Neural progenitor cell (in vitro differentiated cells): ENCODE measurements around the gene RCL1. TPM values are rescaled to one million over a fixed set of nuclear protein-coding genes. Genes with fewer than 3 reads are reported as not detected.

ENCODE experiments used
- DNase-seq: peaks from one replicate; pipeline ENCODE4 v3.0.0-alpha.2; 2016; ENCODE audit warnings: low spot score
- H2AFZ ChIP-seq: fragments of 200-600 bp; sonication (generic); replicated peaks from 2 replicates; pipeline ENCODE4 v1.6.1; 2016; ENCODE audit warnings: antibody characterized with exemption
- H3F3A ChIP-seq: fragments of 200-600 bp; sonication (generic); 2 replicates; pipeline ENCODE4 v1.6.1; 2016; ENCODE audit warnings: antibody characterized with exemption, low read depth
- H3K27ac ChIP-seq: fragments of 200-600 bp; sonication (generic); 2 replicates; pipeline ENCODE4 v1.5.1; 2016; ENCODE audit warnings: mild to moderate bottlenecking
- H3K27me3 ChIP-seq: fragments of 200-600 bp; sonication (generic); 2 replicates; pipeline ENCODE4 v1.6.1; 2016; ENCODE audit warnings: mild to moderate bottlenecking, moderate library complexity
- H3K36me3 ChIP-seq: fragments of 200-600 bp; sonication (generic); 2 replicates; pipeline ENCODE4 v1.5.1; 2016
- H3K4me1 ChIP-seq: fragments of 200-600 bp; sonication (generic); 2 replicates; pipeline ENCODE4 v1.6.1; 2016; ENCODE audit warnings: mixed run types
- H3K4me2 ChIP-seq: fragments of 200-600 bp; sonication (generic); 2 replicates; pipeline ENCODE4 v1.6.1; 2016
- H3K4me3 ChIP-seq: fragments of 200-600 bp; sonication (generic); 2 replicates; pipeline ENCODE4 v1.5.1; 2016
- H3K79me2 ChIP-seq: fragments of 200-600 bp; sonication (generic); 2 replicates; pipeline ENCODE4 v1.6.1; 2016; ENCODE audit warnings: low read depth
- H3K9ac ChIP-seq: fragments of 200-600 bp; sonication (generic); 2 replicates; pipeline ENCODE4 v1.6.1; 2016
- H3K9me3 ChIP-seq: fragments of 200-600 bp; sonication (generic); 2 replicates; pipeline ENCODE4 v1.5.1; 2016; ENCODE audit warnings: low read depth
- H4K20me1 ChIP-seq: fragments of 200-600 bp; sonication (generic); 2 replicates; pipeline ENCODE4 v1.6.1; 2016; ENCODE audit warnings: low read depth
- H3K27ac Mint-ChIP-seq: 3 replicates; pipeline ENCODE4 v1.8.0; 2021; ENCODE audit warnings: mixed read lengths
- H3K27me3 Mint-ChIP-seq: 2 replicates; pipeline ENCODE4 v1.8.0; 2022; ENCODE audit warnings: low read depth, mild to moderate bottlenecking, inconsistent platforms, moderate library complexity, mixed read lengths; ENCODE audit not compliant: insufficient read depth
- H3K36me3 Mint-ChIP-seq: 3 replicates; pipeline ENCODE4 v1.8.0; 2021; ENCODE audit warnings: mixed read lengths
- H3K4me1 Mint-ChIP-seq: 3 replicates; pipeline ENCODE4 v1.8.0; 2021; ENCODE audit warnings: mixed read lengths
- H3K4me3 Mint-ChIP-seq: 3 replicates; pipeline ENCODE4 v1.8.0; 2021; ENCODE audit warnings: mild to moderate bottlenecking, moderate library complexity, mixed read lengths
- H3K9me3 Mint-ChIP-seq: 3 replicates; pipeline ENCODE4 v1.8.0; 2020; ENCODE audit warnings: mixed read lengths
- CTCF ChIP-seq: fragments of 200-600 bp; sonication (generic); IDR thresholded peaks from 2 replicates; pipeline ENCODE4 v1.5.1; 2017; ENCODE audit warnings: antibody characterized with exemption, mild to moderate bottlenecking
- EZH2 ChIP-seq: fragments of 200-600 bp; sonication (generic); IDR thresholded peaks from 2 replicates; pipeline ENCODE4 v1.6.1; 2017; ENCODE audit warnings: antibody characterized with exemption, mild to moderate bottlenecking, moderate library complexity
- EZH2phosphoT487 ChIP-seq: fragments of 200-600 bp; sonication (generic); IDR thresholded peaks from 2 replicates; pipeline ENCODE4 v1.6.1; 2017; ENCODE audit warnings: antibody characterized with exemption
- total RNA-seq: library from RNA; depleted of rRNA; stranded (reverse); fragments of >200 nt; gene quantifications from 2 replicates; pipeline ENCODE4 v1.2.3, GENCODE V29; 2015; ENCODE audit warnings: low replicate concordance

The RCL1 gene
- total RNA-seq, 1 donor from 2014 or later = 17.9 TPM

GRCh38 chr9:4798281-4799032 lies 5.7 kb downstream of the RCL1 start:
- no peak overlapping the region for H3K27ac Mint-ChIP-seq
- peaks cover 3% of the 10 kb centered on the region for H4K20me1 ChIP-seq
- peaks cover 22% of the 10 kb centered on the region for H3K4me1 ChIP-seq
- H3K4me2 ChIP-seq = peak overlapping the region; percentile 36
- H3F3A ChIP-seq = peaks cover 21% of the 10 kb centered on the region
- peaks cover 12% of the 10 kb centered on the region for H3K4me1 Mint-ChIP-seq
- no peaks in the 10 kb centered on the region for H3K27me3 Mint-ChIP-seq
- no peaks in the 10 kb centered on the region for H3K9me3 ChIP-seq
- no peaks in the 10 kb centered on the region for H3K27me3 ChIP-seq
- peaks cover under 1% of the 10 kb centered on the region for H3K9me3 Mint-ChIP-seq
- peaks cover 99% of the 10 kb centered on the region for H3K79me2 ChIP-seq
- H3K9ac ChIP-seq = no peak overlapping the region
- no peaks in the 10 kb centered on the region for H3K36me3 ChIP-seq
- peak overlapping the region; percentile 34 for H3K27ac ChIP-seq
- no peak for DNase-seq
- peaks cover 11% of the 10 kb centered on the region for H3K36me3 Mint-ChIP-seq
- no peak overlapping the region for H3K4me3 Mint-ChIP-seq
- TF ChIP-seq EZH2phosphoT487 (no peak), CTCF (no peak), EZH2 (no peak)
- H2AFZ ChIP-seq = no peak overlapping the region
- H3K4me3 ChIP-seq = no peak overlapping the region

- Mint-ChIP-seq H3K4me3 (no peak overlapping the region), H3K27ac (no peak overlapping the region), H3K27me3 (no peaks in the 10 kb centered on the region), H3K9me3 (peaks cover 5% of the 10 kb centered on the region), H3K4me1 (peaks cover 10% of the 10 kb centered on the region), H3K36me3 (peaks cover 16% of the 10 kb centered on the region)
- DNase-seq = no peak
- no peak overlapping the region for H2AFZ ChIP-seq
- no peak for TF ChIP-seq EZH2phosphoT487
- TF ChIP-seq EZH2 = no peak
- no peaks in the 10 kb centered on the region for H3K27me3 ChIP-seq
- no peak overlapping the region for H3K27ac ChIP-seq
- no peak overlapping the region for H3K4me3 ChIP-seq
- no peak overlapping the region for H3K4me2 ChIP-seq
- no peak overlapping the region for H3K9ac ChIP-seq
- H3F3A ChIP-seq = peaks cover 17% of the 10 kb centered on the region
- peaks cover 3% of the 10 kb centered on the region for H4K20me1 ChIP-seq
- H3K36me3 ChIP-seq = no peaks in the 10 kb centered on the region
- peaks cover 99% of the 10 kb centered on the region for H3K79me2 ChIP-seq
- H3K9me3 ChIP-seq = no peaks in the 10 kb centered on the region
- H3K4me1 ChIP-seq = peaks cover 19% of the 10 kb centered on the region
Measured at GRCh38 chr9:4799033-4799430, 6.3 kb downstream of the RCL1 start.

- Mint-ChIP-seq H3K9me3 (peaks cover 5% of the 10 kb centered on the region), H3K27ac (no peak overlapping the region), H3K27me3 (no peaks in the 10 kb centered on the region), H3K4me1 (peaks cover 6% of the 10 kb centered on the region), H3K4me3 (no peak overlapping the region), H3K36me3 (peaks cover 16% of the 10 kb centered on the region)
- Histone ChIP-seq H3K9ac (no peak overlapping the region), H3F3A (peaks cover 17% of the 10 kb centered on the region), H2AFZ (no peak overlapping the region), H3K9me3 (no peaks in the 10 kb centered on the region), H3K79me2 (peaks cover 98% of the 10 kb centered on the region), H3K4me1 (peaks cover 14% of the 10 kb centered on the region), H3K4me2 (no peak overlapping the region), H3K27me3 (no peaks in the 10 kb centered on the region), H3K36me3 (no peaks in the 10 kb centered on the region), H3K4me3 (no peak overlapping the region), H3K27ac (no peak overlapping the region), H4K20me1 (peaks cover 1% of the 10 kb centered on the region)
- no peak for TF ChIP-seq EZH2phosphoT487
- no peak for TF ChIP-seq EZH2
- TF ChIP-seq CTCF = no peak
- no peak for DNase-seq
Measured at GRCh38 chr9:4799775-4800174, 7.0 kb downstream of the RCL1 start.

GRCh38 chr9:4801156-4801555 lies 8.4 kb downstream of the RCL1 start:
- Histone ChIP-seq H3K4me3 (no peak overlapping the region), H3F3A (peaks cover 17% of the 10 kb centered on the region), H4K20me1 (no peaks in the 10 kb centered on the region)

More at GRCh38 chr9:4801156-4801555, 8.4 kb downstream of the RCL1 start:
- Mint-ChIP-seq H3K27ac (no peak overlapping the region), H3K9me3 (peaks cover 13% of the 10 kb centered on the region), H3K4me3 (no peak overlapping the region), H3K27me3 (no peaks in the 10 kb centered on the region), H3K36me3 (peaks cover 18% of the 10 kb centered on the region), H3K4me1 (peaks cover 6% of the 10 kb centered on the region)
- no peak for DNase-seq
- Histone ChIP-seq H3K9me3 (no peaks in the 10 kb centered on the region), H2AFZ (no peak overlapping the region), H3K79me2 (peaks cover 98% of the 10 kb centered on the region), H3K27ac (no peak overlapping the region), H3K9ac (no peak overlapping the region), H3K4me2 (no peak overlapping the region), H3K27me3 (no peaks in the 10 kb centered on the region), H3K36me3 (no peaks in the 10 kb centered on the region), H3K4me1 (peaks cover 14% of the 10 kb centered on the region)
- TF ChIP-seq EZH2 = no peak
- no peak for TF ChIP-seq CTCF
- no peak for TF ChIP-seq EZH2phosphoT487
